ENCODE results near the gene ULK4.
A peak's percentile ranks its signal among the peaks of the same experiment; 100 is the strongest.
"Not testable (repeated sequence)": the region's sequence is repeated elsewhere in the genome, so short reads cannot be mapped to it uniquely, and the experiment has no call there.

Gene ULK4

GRCh38 chr3:41288785-41289184 lies 673.1 kb downstream of the ULK4 start:
- DNase-seq = no peak

- DNase-seq = no peak
Measured at GRCh38 chr3:41286305-41286704, 675.6 kb downstream of the ULK4 start.

GRCh38 chr3:41284934-41285333 lies 677.0 kb downstream of the ULK4 start:
- DNase-seq = not testable (repeated sequence)

- no peak for DNase-seq
Measured at GRCh38 chr3:41277790-41278465, 684.0 kb downstream of the ULK4 start.

GRCh38 chr3:41276191-41276590 lies 685.7 kb downstream of the ULK4 start:
- DNase-seq = no peak

GRCh38 chr3:41274944-41275668 lies 686.8 kb downstream of the ULK4 start:
- no peak for DNase-seq

GRCh38 chr3:41272667-41273066 lies 689.2 kb downstream of the ULK4 start:
- DNase-seq = no peak

GRCh38 chr3:41267975-41268640 lies 693.8 kb downstream of the ULK4 start:
- DNase-seq = no peak

GRCh38 chr3:41265823-41266273 lies 696.1 kb downstream of the ULK4 start:
- peak; percentile 28 for DNase-seq

- DNase-seq = no peak
Measured at GRCh38 chr3:41265011-41265545, 696.8 kb downstream of the ULK4 start.

GRCh38 chr3:41260063-41260450 lies 701.8 kb downstream of the ULK4 start:
- no peak for DNase-seq

- DNase-seq = no peak
Measured at GRCh38 chr3:41259449-41260062, 702.3 kb downstream of the ULK4 start.

- DNase-seq = no peak
Measured at GRCh38 chr3:41258239-41258800, 703.6 kb downstream of the ULK4 start.

- DNase-seq = no peak
Measured at GRCh38 chr3:41251593-41251992, 710.3 kb downstream of the ULK4 start.

- no peak for DNase-seq
Measured at GRCh38 chr3:41250825-41251224, 711.1 kb downstream of the ULK4 start.

- no peak for DNase-seq
Measured at GRCh38 chr3:41249318-41249717, 712.6 kb downstream of the ULK4 start.

GRCh38 chr3:41248525-41248924 lies 713.4 kb downstream of the ULK4 start:
- DNase-seq = no peak

- DNase-seq = peak; percentile 68
Measured at GRCh38 chr3:41247055-41248004, 714.6 kb downstream of the ULK4 start.

GRCh38 chr3:41244620-41245336 lies 717.1 kb downstream of the ULK4 start:
- no peak for DNase-seq

- peak; percentile 42 for DNase-seq
Measured at GRCh38 chr3:41243183-41243582, 718.7 kb downstream of the ULK4 start.
